ENCODE data around the gene PMEPA1. TPM values are rescaled to one million over a fixed set of nuclear protein-coding genes. Genes with fewer than 3 reads are reported as not detected.

The PMEPA1 gene
- polyA plus RNA-seq, 2 of the 4 experiments (the other 2 are of a cell fraction) = 131 to 147 TPM

DNA sequence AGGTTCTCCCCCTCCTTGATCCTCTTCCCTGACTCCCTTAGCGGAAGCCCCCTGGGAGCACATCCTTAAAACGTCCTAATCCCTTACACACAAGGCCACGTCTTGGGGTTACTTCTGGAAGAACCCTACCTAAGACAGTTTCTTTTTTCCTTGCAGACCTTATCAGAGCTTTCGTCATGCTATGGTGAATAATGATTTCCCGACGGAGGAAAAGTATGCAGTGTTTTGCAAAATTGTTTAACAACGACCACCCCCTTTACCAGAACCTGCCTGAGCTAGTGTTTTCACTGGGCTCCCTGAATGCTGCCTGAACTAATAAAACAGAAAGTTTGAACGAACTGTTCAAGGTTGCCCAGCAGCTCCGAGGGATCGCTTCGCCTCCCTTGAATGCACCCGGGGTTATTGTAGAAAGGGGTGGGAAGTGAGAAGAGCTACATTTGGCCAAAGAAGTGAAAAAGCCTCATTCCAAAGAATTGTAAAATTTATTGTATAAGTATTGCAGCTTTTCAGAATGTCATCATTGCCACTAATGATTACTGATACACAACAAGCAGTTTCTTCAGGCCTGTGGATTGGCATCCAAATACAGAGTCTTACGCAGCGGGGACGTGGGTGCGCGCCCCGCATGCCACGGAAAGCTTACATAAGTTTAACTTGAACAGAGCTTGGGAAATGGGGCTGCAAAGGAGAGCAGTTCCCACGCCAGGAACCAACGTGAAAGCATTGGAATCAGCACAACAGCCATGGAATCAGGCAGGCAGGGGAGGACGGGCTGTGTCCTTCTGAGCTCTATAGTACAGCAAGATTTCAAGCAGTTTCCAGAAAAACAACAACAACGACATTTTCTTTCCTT, 61.7 kb downstream of the PMEPA1 start:
- Histone ChIP-seq H3K27ac (no peak overlapping the region; a peak in 1 of 6 replicates), H3K4me2 (no peak overlapping the region), H3K4me3 (no peak overlapping the region), H3K4me1 (no peaks in the 10 kb centered on the region), H3K9me3 (0 out of 3 replicates have a peak, but pooled peaks cover 2% of the 10 kb centered on the region)
- CTCF ChIA-PET = interaction anchor here (1.0 to 2.6 kb wide), 6 partner anchors 9 to 562 kb away, joined by 3 to 14 read pairs (median 6); no protein-coding TSS in a partner anchor
- 90% methylated on average over 23 of the region's 23 CpGs for WGBS (ENCODE audit: missing lambda C conversion rate)
- DNase-seq (ENCODE audit: low read depth in 1 of 2, low spot score in 1 of 2) (peak in 1 of 2 experiments; percentile 0), FAIRE-seq (no peak), ATAC-seq (no peak)
- POLR2A ChIA-PET = interaction anchor here (0.6 kb wide), 1 partner anchor 32 kb away, joined by 3 read pairs; no protein-coding TSS in a partner anchor
- TF ChIP-seq TFCP2L1 (CRISPR knock-in tag; IDR thresholded peaks at IDR 0.05) (no peak), MAZ (IDR thresholded peaks at IDR 0.05; ENCODE audit: borderline replicate concordance, low read depth, low read length) (no peak), HEYL (CRISPR knock-in tag; IDR thresholded peaks at IDR 0.05) (no peak), PHF8 (IDR thresholded peaks at IDR 0.05; ENCODE audit: borderline replicate concordance, low read depth) (no peak), HDAC2 (IDR thresholded peaks at IDR 0.05) (no peak), POLR2A (IDR thresholded peaks at IDR 0.05; ENCODE audit: low read length) (no peak), TP53 (CRISPR knock-in tag; IDR thresholded peaks at IDR 0.05) (no peak), ELK1 (IDR thresholded peaks at IDR 0.05; ENCODE audit: low read depth, low read length) (no peak), ZFP36 (IDR thresholded peaks at IDR 0.05; ENCODE audit: borderline replicate concordance, partially characterized antibody) (no peak), ZC3H11A (IDR thresholded peaks at IDR 0.05) (no peak), GATA3 (IDR thresholded peaks at IDR 0.05; ENCODE audit: borderline replicate concordance) (no peak), FOSB (CRISPR knock-in tag; IDR thresholded peaks at IDR 0.05) (no peak), MYC (IDR thresholded peaks at IDR 0.05; ENCODE audit: borderline replicate concordance, low read length) (no peak), HOXB5 (CRISPR knock-in tag; IDR thresholded peaks at IDR 0.05) (no peak), EHF (CRISPR knock-in tag; IDR thresholded peaks at IDR 0.05) (no peak)

- Histone ChIP-seq H3K4me1 (no peaks in the 10 kb centered on the region), H3K9me3 (0 out of 3 replicates have a peak, but pooled peaks cover 2% of the 10 kb centered on the region), H3K27ac (peak overlapping the region in 1 of 2 experiments; percentile 5; a peak in 1 of 6 replicates), H3K4me3 (no peak overlapping the region), H3K4me2 (no peak overlapping the region)
- TF ChIP-seq JUN (IDR thresholded peaks at IDR 0.05) (0 out of 5 replicates have a peak, but pooled peaks of 1 of the 2 experiments have one; percentile 23), NPAS2 (CRISPR knock-in tag; IDR thresholded peaks at IDR 0.05; ENCODE audit: borderline replicate concordance) (no peak)
- ChIA-PET CTCF (interaction anchor here (1.0 to 2.2 kb wide), 6 partner anchors 10 to 545 kb away, joined by 3 to 14 read pairs (median 4); no protein-coding TSS in a partner anchor), POLR2A (no interaction called here)
- ATAC-seq = peak; percentile 15 to 30; a peak in 3 of 6 replicates
- 79% methylated on average over 12 of the region's 12 CpGs for WGBS (ENCODE audit: missing lambda C conversion rate)
- peak in 1 of 2 experiments; percentile 0 for DNase-seq (ENCODE audit: low read depth in 1 of 2, low spot score in 1 of 2)
- no peak for FAIRE-seq
Measured at GRCh38 chr20:57647006-57647932, 62.5 kb downstream of the PMEPA1 start.

DNA sequence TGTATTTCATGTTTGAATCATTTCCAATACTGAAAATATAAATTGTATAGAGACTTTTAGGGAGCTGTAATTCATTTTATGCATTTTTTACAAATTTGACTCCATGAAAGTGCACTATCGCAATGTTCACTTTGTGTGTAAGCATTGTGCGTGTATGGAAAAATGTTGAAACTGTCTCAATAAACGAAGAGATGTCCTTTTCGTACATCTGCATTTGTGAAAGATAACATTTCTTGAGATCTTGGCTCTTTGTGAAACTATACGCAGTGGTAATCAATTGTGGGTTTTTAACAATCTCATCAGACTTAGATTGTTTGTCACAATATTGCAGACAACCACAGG, 70.9 kb downstream of the PMEPA1 start:
- H3K4me2 ChIP-seq = peak overlapping the region; percentile 77
- peak overlapping the region; percentile 65 to 82 for H3K27ac ChIP-seq
- FAIRE-seq (peak; percentile 90), ATAC-seq (peak; percentile 49 to 61; a peak in 5 of 6 replicates), DNase-seq (ENCODE audit: low read depth in 1 of 2, low spot score in 1 of 2) (peak in 1 of 2 experiments; percentile 40)
- peaks cover 18% of the 10 kb centered on the region for H3K4me1 ChIP-seq
- POLR2A ChIA-PET = interaction anchor here (0.9 kb wide), 1 partner anchor 16 kb away, joined by 4 read pairs; no protein-coding TSS in a partner anchor
- H3K9me3 ChIP-seq = peaks cover 15% of the 10 kb centered on the region
- WGBS (ENCODE audit: missing lambda C conversion rate) = 15% methylated on average over 5 of the region's 5 CpGs
- H3K4me3 ChIP-seq = peak overlapping the region; percentile 14; the same call in 2 of the 3 replicates
- peak; percentile 24 to 48; a peak in 2 of 4 replicates for TF ChIP-seq CEBPB (IDR thresholded peaks at IDR 0.05)
- no peak for TF ChIP-seq SREBF2 (IDR thresholded peaks at IDR 0.05)
- TF ChIP-seq MAFK (IDR thresholded peaks at IDR 0.05; ENCODE audit: partially characterized antibody) = peak; percentile 6
- TF ChIP-seq TP53 (CRISPR knock-in tag; IDR thresholded peaks at IDR 0.05) = no peak
- TF ChIP-seq PBX3 (IDR thresholded peaks at IDR 0.05) = no peak
- no peak for TF ChIP-seq FOSB (CRISPR knock-in tag; IDR thresholded peaks at IDR 0.05)
- no peak for TF ChIP-seq ELK1 (IDR thresholded peaks at IDR 0.05; ENCODE audit: low read depth, low read length)
- TF ChIP-seq FOSL2 (IDR thresholded peaks at IDR 0.05) = no peak
- TF ChIP-seq FOSL2 (CRISPR knock-in tag; IDR thresholded peaks at IDR 0.05) = peak; percentile 3; the same call in 1 of the 2 replicates
- peak; percentile 26; the same call in 1 of the 2 replicates for TF ChIP-seq JUNB (IDR thresholded peaks at IDR 0.05)
- no peak for TF ChIP-seq EP300 (IDR thresholded peaks at IDR 0.05)
- CTCF ChIA-PET = interaction anchor here (1.3 to 5.6 kb wide), 4 partner anchors 10 to 572 kb away, joined by 5 to 25 read pairs (median 6); no protein-coding TSS in a partner anchor

Data from A549 (cell line).